Embryonic facial prominence (tissue), 1 donor: ENCODE results near the gene PYGO1.
"Not testable (repeated sequence)": the region's sequence is repeated elsewhere in the genome, so short reads cannot be mapped to it uniquely, and the experiment has no call there.

ENCODE experiments used
- DNase-seq: peaks from one replicate; pipeline ENCODE4 v3.0.0-alpha.2; 2016; ENCODE audit errors: extremely low spot score

The PYGO1 gene

DNA sequence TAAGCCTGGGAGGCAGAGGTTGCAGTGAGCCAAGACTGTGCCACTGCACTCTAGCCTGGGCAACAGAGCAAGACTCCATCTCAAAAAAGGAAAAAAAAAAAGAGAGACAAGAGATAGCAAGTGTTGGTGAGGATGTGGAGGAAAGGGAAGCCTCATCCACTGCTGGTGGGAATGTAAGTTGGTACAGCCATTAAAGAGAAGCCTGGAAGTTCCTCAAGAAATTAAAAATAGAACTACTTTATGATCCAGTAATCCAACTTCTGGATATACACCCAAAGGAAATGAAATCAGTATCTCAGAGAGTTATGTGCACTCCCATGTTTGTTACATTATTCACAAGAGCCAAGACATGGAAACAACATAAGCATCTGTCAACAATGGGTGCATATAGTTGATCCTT, 14.9 kb downstream of the PYGO1 start:
- no peak for DNase-seq

DNA sequence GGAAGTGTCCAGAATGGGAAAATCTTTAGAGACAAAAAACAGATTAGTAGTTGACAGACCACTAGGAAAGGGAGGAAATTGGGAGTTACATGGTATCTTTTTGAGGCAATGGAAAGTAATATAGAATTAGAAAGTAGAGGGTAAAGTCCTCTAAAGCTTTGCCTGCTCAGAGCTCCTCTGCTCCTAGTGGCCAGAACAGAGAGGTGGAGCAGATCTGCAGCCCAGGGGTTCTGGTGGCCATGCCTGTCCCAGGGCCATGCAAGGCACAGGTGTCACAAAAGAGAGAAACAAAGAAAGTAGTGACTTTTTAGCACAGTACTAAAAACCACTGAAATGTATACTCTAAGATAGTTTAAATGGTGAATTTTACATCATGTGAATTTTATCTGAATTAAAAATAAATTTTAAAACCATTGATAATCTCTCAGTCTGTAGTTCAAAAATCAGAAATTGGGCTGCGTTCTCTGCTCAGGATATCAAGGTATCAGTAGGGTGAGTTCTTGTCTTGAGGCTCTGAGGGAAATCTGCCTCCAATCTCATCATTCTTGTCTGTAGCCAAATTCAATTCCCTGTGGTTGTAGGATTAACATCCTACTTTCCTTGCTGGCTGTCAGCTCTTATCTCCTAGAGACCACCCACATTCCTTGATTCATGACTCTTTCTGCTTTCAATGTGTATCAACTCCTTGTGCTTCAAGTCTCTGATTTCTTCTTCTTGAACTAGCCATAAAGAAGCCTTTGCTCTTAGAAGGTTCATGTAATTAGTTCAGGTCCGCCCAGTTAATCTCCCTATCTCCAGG, 23.6 kb downstream of the PYGO1 start:
- no peak for DNase-seq

DNA sequence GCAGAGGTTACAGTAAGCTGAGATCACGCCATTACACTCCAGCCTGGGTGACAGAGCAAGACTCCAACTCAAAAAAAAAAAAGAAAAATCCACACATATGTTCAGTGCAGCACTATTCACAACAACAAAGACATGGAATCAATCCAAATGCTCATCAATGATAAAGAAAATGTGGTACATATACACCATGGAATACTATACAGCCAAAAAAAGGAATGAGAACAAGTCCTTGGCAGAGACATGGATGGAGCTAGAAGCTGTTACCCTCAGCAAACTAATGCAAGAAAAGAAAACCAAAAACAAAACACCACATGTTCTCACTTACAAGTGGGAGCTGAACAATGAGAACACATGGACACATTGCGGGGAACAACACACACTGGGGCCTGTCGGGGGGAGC, 25.5 kb downstream of the PYGO1 start:
- DNase-seq, result no peak

DNA sequence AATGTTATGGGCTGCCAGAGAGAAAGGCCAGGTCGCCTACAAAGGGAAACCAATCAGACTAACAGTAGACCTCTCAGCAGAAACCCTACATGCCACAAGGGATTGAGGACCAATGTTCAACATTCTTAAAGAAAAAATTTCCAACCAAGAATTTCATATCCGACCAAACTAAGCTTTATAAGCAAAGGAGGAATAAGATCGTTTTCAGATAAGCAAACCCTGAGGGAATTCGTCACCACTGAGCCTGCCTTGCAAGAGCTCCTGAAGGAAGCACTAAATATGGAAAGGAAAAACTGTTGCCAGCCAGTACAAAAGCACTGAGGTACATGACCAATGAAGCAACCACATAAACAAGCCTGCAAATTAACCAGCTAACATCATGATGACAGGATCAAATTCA, 33.1 kb downstream of the PYGO1 start:
- no peak for DNase-seq

DNA sequence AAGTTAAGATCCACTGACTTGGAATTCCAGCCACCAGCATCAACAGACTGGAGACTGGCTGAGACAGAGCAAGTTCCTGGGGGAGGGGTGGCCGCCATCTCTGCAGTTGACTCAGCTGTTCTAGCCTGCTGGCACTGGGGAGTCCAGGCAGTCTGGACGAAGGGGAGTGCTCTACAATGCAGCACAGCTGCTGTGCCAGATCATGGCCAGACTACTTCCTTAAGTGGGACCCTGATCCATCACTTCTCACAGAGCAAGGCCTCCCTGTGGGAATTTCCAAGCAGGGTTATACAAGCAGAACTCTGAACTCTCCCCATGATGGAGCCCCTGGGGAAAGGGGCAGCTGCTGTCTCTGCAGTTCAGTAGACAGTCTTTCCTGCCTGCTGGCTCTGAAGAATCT, 35.2 kb downstream of the PYGO1 start:
- DNase-seq, result no peak

DNA sequence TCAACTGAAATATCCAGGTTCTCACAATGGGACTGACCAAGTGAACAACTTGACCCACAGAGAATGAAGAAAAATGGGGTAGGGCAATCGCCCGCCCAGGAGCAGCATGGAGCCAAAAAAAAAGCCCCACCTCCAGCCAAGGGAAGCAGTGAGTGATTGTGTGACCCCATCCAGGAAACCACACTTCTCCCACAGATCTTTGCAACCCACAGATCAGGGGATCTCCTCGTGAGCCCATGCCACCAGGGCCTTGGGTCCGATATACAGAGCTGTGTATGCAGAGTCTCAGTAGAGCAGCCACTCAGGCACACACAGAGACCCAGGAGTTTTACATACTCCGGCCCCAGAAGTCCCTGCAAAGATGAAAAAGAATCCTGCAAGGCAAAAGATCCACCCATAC, 35.7 kb downstream of the PYGO1 start:
- no peak for DNase-seq

DNA sequence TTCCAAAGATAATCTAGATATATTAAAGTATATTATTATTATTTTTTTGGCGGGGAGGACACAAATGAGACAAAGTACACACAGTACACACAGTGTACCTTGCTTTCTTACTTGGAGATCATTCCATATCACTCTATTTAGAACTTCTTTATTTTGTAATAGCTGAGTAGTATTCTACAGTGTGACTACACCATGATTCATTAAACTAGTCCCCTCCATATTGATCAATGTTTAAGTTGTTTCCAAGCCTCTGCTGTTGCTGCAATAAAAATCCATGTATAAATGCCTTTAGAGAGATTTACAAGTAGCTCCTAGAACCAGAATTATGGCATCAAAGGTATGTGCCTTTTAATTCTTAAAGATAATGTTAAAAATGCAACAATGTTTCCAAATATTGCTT, 38.8 kb downstream of the PYGO1 start:
- DNase-seq, result no peak

DNA sequence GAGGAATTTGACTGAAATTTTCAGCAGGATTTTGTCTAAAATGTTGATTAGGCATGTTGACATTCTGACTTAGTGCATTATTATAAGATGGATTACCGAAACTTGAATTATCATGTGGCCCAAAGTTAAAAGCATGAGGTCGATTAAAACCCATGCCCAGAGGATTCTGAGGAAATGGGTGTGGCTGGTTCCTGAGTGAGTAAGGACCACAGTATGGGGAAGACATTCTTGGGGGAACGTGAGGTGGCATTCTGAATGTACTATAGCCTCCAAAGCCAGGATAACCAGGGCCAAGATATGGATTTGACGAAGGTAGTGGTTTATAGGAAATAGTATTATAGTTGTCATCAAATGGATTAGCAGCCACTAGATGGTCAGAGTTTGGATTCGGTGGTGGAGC, 41.4 kb downstream of the PYGO1 start:
- DNase-seq, result no peak

DNA sequence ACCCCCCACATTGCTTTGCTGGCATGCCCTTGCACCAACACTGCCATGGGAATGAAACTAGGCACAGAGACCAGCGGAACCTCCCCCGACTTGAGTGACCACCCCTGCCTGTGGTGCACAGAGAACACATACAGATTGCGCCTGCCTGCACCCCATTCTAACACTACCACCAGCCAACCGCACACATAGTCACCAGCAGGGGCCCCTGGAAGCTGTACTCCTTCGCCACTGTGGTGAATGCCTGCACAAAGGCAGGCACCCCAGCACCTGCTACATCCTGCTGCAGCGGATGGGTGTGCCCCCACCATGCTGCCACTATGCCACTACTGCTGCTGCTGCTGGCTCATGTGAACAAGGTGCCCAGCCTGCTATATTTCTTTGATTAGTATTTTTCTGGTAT, 52.7 kb downstream of the PYGO1 start:
- DNase-seq, result no peak

DNA sequence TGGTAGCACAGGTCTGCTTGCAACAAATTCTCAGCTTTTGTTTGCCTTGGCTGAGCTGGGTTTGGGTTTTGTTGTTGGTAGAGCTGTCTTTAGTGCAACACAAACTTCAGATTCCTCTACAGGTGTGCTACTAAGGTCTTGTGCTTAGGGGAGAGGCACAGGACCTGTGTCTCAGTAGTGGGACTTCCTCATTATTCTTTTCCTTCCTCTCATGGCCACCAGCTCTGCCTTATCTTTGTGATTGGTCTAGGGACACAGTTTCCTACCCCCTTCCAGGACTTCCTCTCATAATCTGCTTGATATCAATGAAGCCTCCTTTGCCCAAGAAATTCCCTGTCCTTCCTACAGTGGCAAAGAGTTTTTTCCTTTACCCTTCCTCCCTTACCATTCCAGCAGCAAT, 55.2 kb downstream of the PYGO1 start:
- no peak for DNase-seq

DNA sequence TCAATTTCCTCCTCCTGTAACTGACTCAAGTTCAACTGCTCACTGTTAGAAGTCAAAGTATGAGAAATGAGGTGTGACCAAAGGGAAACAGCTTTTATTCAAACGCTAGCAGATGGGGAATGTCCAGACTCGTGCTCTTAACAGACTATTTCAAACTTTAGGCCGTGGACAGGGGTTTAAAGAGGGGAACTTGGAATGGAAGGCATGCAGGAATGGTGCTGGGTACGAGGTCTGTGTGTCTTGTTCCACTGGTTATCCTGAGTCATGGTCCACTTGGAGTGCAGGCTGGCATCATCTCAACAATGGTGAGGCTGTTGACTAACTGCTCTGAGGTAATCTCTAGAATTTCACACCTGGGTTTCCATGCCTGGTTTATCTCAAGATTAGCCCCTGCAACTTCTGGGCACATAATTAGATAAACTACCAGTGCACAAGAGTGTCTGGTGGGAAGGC, 57.3 kb downstream of the PYGO1 start:
- DNase-seq, result no peak

DNA sequence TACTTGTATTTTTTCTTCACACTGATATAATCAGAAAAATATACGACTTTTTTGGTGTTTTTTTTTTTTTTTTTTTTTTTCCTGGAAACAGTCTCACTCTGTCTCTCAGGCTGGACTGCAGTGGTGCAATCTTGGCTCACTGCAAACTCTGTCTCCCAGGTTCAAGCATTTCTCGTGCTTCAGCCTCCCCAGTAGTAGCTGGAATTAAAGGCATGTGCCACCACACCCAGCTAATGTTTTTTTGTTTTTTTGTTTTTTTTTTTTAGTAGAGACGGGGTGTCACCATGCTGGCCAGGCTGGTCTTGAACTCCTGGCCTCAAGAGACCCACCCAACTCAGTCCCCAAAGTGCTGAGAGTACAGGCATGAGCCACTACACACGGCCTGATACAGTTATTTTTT, 59.3 kb downstream of the PYGO1 start:
- DNase-seq, result no peak

DNA sequence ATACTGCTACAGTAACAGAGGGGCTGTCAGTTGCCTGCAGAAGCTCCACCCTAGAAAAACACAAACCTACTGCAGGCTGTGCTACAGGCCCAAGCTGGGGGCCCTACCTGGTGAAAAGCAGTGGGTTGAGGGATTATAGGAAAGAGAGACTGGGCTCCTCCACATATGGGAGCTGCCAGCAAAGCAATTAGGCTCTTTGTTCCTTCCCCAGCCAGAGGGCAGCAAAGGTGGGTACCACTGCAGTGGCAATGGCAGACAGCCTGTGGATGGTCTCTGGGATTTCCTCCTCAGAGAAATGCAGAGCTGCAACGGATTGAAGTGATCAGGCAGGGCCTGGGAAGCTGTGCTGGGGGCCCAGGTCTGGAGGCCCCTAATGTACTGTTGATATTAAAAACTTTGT, 61.0 kb downstream of the PYGO1 start:
- no peak for DNase-seq

DNA sequence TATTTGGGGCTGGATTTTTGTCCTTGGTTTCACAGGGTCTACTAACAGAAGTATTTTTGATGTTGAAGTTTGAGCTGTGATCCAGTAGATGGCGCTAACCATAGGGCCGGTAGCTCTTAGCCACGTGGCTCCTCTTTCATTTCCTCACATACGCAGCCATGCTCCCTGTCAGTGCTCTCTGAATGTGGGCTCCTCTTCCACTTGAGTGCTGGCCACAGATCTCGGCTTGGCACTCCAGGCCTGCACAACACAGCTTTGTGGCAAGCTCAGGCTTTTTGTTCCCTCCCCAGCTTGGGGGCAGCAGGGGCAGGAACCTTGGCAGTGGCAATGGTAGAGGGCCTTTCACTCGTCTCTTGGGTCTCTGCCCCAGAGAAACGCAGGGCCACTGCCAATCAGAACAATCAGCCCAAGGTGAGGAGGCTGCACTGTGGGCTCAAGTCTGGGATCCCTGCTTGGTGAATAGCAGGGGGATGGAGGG, 61.5 kb downstream of the PYGO1 start:
- DNase-seq, result no peak

DNA sequence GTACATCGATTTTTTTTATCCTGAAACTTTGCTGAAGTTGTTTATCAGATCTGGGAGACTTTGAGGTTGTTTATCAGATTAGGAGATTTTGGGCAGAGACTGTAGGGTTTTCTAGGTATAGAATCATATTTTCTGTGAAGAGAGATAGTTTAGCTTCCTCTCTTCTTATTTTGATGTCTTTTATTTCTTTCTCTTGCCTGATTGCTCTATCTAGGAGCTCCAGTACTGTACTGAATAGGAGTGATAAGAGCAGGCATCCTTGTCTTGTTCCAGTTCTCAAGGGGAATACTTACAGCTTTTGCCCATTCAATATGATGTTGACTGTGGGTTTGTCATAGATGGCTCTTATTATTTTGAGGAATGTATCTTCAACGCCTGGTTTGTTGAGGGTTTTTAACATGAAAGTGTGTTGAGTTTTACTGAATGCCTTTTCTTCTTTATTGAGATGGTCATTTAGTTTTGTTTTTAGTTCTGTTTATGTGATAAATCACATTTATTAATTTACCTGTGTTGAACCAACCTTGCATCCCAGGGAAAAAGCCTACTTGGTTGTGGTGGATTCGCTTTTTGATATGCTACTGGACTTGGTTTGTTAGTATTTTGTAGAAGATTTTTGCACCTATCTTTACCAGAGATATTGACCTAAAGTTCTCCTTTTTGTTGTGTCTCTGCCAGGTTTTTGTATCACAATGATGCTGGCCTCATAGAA, 65.2 kb downstream of the PYGO1 start:
- DNase-seq, result no peak

DNA sequence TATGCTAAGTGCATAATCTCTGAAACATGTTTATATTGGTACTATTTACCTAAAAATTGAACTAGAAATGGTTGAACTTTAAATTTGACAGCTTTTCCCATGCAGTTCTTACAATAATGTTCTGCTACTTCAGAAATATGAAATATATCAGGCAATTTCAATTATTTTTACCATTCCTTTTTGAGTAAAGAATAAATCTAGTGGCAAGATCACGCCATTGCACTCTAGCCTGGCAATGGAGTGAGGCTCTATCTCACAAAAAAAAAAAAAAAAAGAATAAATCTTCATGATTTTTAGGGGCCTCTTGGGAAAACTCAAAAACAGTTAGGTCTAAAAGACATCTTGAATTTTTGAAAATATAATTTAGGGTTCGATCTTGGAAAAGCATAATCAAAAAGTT, 69.5 kb downstream of the PYGO1 start:
- no peak for DNase-seq

DNA sequence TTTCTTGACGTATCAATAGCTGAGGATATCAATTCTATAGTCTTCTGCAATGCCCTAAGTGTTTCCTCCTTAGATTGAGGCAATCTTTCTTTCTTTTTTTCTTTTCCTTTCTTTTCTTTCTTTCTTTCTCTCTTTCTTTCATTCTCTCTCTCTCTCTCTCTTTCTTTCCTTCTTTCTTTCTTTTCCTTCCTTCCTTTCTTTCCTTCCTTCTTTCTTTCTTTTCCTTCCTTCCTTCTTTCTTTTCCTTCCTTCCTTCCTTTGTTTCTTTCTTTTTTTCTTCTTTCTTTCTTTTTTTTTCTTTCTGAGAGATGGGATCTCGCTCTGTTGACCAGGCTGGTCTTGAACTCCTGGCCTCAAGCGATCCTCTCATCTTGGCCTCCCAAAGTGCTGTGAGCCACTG, 70.1 kb downstream of the PYGO1 start:
- no peak for DNase-seq

DNA sequence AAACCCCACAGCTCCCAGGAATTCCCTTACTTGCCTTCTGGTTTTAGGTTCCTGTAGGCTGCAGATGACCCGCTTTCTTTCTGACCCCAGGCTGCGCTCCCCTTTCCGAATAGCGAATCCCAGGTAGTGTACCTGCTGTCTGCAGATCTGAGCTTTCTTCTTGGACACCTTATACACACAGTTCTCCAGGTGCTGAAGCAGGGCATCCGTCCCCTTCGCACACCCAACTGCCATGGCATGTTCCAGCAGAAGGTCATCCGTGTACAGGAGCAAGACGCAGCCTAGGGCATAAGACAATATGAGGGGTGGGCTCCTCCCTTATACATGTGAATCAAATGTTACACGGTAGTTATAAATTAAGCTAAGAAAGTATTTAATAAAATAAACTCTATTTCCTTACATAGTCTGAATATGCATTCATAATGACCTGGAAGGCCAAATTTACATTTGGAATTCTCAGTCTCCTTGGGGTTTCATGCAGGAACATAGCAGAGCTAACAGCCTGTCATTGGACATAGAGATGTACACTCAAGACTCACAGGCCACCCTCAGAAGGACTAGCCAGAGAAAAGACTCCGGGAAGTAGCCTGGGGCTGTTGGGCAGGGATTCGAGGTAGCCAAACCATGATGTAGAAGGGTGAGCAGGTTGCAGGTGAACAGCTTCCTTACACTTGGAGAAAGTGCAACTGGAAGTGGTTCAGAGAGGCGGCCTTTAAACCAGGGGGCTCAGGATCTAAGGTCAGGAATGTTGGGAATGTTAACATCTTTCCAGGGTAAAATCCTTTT, 72.0 kb downstream of the PYGO1 start:
- DNase-seq, result no peak

DNA sequence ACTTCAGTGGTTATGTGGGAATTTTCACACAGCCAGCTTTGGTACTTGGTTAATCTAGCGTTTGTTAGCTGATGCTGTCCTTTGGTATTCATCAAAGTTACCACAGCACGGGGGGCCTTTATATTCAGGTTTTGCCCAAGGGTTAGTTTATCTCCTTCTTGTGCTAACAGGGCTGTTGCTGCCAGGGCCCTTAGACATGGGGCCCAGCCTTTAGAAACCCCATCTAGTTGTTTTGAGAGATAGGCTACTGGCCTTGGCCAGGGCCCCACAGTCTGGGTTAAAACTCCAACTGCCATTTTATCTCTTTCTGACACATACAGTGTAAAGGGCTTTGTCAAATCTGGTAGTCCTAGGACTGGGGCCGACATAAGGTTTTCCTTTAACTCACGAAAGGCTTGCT, 72.7 kb downstream of the PYGO1 start:
- DNase-seq, result no peak

DNA sequence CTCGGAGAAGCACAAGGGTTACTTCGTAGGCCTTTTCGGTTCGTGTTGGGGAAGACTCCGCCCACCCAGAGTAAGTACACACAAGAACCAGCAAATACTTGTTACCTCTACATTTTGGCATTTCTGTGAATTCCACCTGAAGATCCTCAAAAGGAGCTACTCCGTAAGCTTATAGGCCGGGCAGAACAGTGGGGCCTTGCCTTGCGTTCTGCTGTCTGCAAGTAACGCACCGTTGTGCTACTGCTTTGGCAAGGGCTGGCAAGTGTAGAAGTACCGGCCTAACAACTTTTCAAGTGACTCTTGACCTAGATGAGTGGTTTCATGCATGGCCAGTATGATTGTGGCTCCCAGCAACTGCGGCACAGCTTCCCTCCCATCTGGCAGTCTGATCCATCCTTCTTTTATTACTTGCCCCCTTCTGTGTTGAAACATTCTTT, 73.7 kb downstream of the PYGO1 start:
- no peak for DNase-seq

DNA sequence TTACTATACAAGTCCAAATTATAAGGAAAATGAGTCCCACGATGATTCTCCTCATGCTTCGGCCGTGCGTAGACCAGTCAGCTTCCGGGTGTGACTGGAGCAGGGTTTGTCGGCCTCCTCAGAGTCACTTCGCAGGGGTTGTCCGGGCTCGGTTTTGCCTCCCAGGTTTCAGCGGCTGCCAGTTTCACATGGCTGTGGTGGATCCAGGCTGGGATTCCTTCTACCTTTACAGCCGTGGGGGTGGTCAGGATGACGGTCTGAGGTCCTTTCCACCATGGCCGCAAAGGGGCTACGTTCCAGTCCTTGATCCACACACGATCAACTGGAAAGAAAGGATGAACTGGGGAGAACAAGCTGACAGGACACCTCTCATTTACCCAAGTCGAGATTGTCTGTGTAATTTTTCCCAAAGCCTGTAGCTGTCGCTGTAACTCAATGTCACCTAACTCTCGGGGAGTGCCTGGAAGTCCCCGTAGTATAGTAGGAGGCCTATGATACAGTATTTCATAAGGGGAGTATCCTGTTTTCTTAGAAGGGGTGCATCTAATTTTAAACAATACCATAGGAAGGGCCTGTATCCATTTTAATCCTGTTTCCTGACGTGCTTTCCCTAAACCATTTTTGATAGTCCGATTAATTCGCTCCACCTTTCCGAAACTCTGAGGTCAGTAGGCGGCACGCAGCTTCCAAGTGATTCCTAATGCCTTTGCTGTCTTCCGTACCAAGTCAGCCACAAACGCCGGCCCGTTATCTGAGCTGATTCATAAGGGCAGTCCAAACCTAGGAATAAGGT, 74.3 kb downstream of the PYGO1 start:
- not testable (repeated sequence) for DNase-seq

DNA sequence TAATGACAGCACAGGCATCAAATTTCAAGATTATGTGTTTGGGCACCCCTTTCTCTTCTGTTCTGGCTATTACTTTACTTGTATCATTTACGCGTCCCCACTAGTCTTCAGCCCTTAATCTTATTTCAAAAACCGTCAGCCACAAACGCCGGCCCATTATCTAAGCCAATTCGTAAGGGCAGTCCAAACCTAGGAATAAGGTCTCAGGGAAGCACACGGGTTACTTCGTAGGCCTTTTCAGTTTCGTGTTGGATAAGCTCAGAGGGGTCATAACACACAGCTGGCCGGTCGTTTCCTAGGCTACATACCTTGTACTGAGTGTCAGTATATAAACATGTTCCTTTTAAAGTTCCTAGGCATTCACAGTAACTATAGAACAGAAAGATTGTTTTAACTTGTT, 75.0 kb downstream of the PYGO1 start:
- DNase-seq, result no peak
